ENCODE results near the gene ADAMTSL5. TPM values are rescaled to one million over a fixed set of nuclear protein-coding genes. Genes with fewer than 3 reads are reported as not detected.

Gene ADAMTSL5
- polyA plus RNA-seq, 1 donor from 2014 or later = not detected

GRCh38 chr19:1489463-1490310, 23.1 kb downstream of the ADAMTSL5 start:
- Histone ChIP-seq H3K9me2 (ENCODE audit: insufficient read depth, low read length) (no peaks in the 10 kb centered on the region), H3K9me3 (ENCODE audit: low read length) (no peaks in the 10 kb centered on the region), H3K9ac (ENCODE audit: low read length) (peak overlapping the region; percentile 77), H4K20me1 (ENCODE audit: insufficient read depth) (no peaks in the 10 kb centered on the region), H3K79me2 (replicated peaks; ENCODE audit: insufficient read depth, low read length) (no peaks in the 10 kb centered on the region), H3K27me3 (ENCODE audit: insufficient read depth, low read depth, low read length) (peaks cover 4% of the 10 kb centered on the region), H3F3A (ENCODE audit: insufficient read depth, low read length, poor library complexity, severe bottlenecking) (no peaks in the 10 kb centered on the region), H3K4me2 (ENCODE audit: low read length) (peak overlapping the region; percentile 35), H3K27ac (ENCODE audit: low read length) (peak overlapping the region; percentile 80), H3K36me3 (ENCODE audit: insufficient read depth, low read length) (no peaks in the 10 kb centered on the region), H2AFZ (ENCODE audit: low read depth, low read length) (peak overlapping the region; percentile 42), H3K4me3 (ENCODE audit: low read length) (peak overlapping the region; percentile 78)
- TF ChIP-seq POLR2AphosphoS5 (IDR thresholded peaks at IDR 0.05) (no peak), CTCF (IDR thresholded peaks at IDR 0.05; ENCODE audit: poor library complexity, severe bottlenecking) (no peak)

- no peak overlapping the region for H2AFZ ChIP-seq (ENCODE audit: low read depth, low read length)
- H3K27ac ChIP-seq (ENCODE audit: low read length) = no peak overlapping the region
- no peaks in the 10 kb centered on the region for H3K36me3 ChIP-seq (ENCODE audit: insufficient read depth, low read length)
- no peaks in the 10 kb centered on the region for H3F3A ChIP-seq (ENCODE audit: insufficient read depth, low read length, poor library complexity, severe bottlenecking)
- no peaks in the 10 kb centered on the region for H3K9me2 ChIP-seq (ENCODE audit: insufficient read depth, low read length)
- TF ChIP-seq RAD21 (conservative IDR thresholded peaks at IDR 0.05) = no peak
- no peak for TF ChIP-seq POLR2AphosphoS5 (IDR thresholded peaks at IDR 0.05)
- no peak for TF ChIP-seq MXI1 (conservative IDR thresholded peaks at IDR 0.05; ENCODE audit: poor library complexity, severe bottlenecking)
- no peak for TF ChIP-seq EP300 (conservative IDR thresholded peaks at IDR 0.05; ENCODE audit: poor library complexity, severe bottlenecking)
- no peak for TF ChIP-seq CTCF (IDR thresholded peaks at IDR 0.05; ENCODE audit: poor library complexity, severe bottlenecking)
- TF ChIP-seq SMC3 (conservative IDR thresholded peaks at IDR 0.05; ENCODE audit: poor library complexity) = no peak
- TF ChIP-seq TAF1 (IDR thresholded peaks at IDR 0.05; ENCODE audit: low read depth) = no peak
- no peak for TF ChIP-seq EZH2 (IDR thresholded peaks at IDR 0.05; ENCODE audit: borderline replicate concordance, insufficient read depth, low read length, poor library complexity, severe bottlenecking)
- TF ChIP-seq REST (IDR thresholded peaks at IDR 0.05; ENCODE audit: borderline replicate concordance) = no peak
- H3K4me2 ChIP-seq (ENCODE audit: low read length) = no peak overlapping the region
- H3K27me3 ChIP-seq (ENCODE audit: insufficient read depth, low read depth, low read length) = peaks cover 4% of the 10 kb centered on the region
- no peaks in the 10 kb centered on the region for H4K20me1 ChIP-seq (ENCODE audit: insufficient read depth)
- no peak overlapping the region for H3K4me3 ChIP-seq (ENCODE audit: low read length)
- no peaks in the 10 kb centered on the region for H3K79me2 ChIP-seq (replicated peaks; ENCODE audit: insufficient read depth, low read length)
- no peak overlapping the region for H3K9ac ChIP-seq (ENCODE audit: low read length)
- H3K9me3 ChIP-seq (ENCODE audit: low read length) = no peaks in the 10 kb centered on the region
Observed at GRCh38 chr19:1488282-1488601, 24.6 kb downstream of the ADAMTSL5 start.

Data from neural cell (in vitro differentiated cells).